Mesangial cell (primary cell): ENCODE data around the gene CMTM2. TPM values are rescaled to one million over a fixed set of nuclear protein-coding genes. Genes with fewer than 3 reads are reported as not detected.

Experiments
- total RNA-seq: library from RNA; depleted of rRNA; stranded (reverse); fragments of >200 nt; gene quantifications from 2 replicates; pipeline ENCODE4 v1.2.3, GENCODE V29; 2015

The CMTM2 gene
- 0.13 and 1.3 TPM in 2 replicates for total RNA-seq

GRCh38 chr16:66578651-66579531 is at the start of gene CMTM2:
CMTM2 (plus strand) TSS chr16:66579463; CDS start chr16:66579608, 145 bp downstream.

GRCh38 chr16:66549284-66550131 is 29.8 kb upstream of the CMTM2 start, which contains the start of gene TK2:
TK2 (minus strand) TSS chr16:66550122; CDS start chr16:66550061, 61 bp downstream.

GRCh38 chr16:66552286-66553177 is 26.7 kb upstream of the CMTM2 start, which contains the start of gene CKLF:
CKLF (plus strand) TSS chr16:66552576; CDS start chr16:66552716, 140 bp downstream.

GRCh38 chr16:66566051-66566901 is 13.0 kb upstream of the CMTM2 start, which contains the start of gene CMTM1:
CMTM1 (plus strand) TSS chr16:66566439; CDS start chr16:66566514, 75 bp downstream.

GRCh38 chr16:66604376-66605176 is 25.3 kb downstream of the CMTM2 start, which contains the start of gene CMTM3:
CMTM3 (plus strand) TSS chr16:66604704; CDS start chr16:66604806, 102 bp downstream.

Other genes starting within 250 kb of the CMTM2 start
- 0.33 TPM in 1 of 2 replicates, not detected in the other for gene CDH5, start 212.8 kb upstream of the CMTM2 start, total RNA-seq
- 0.81 and 4.3 TPM in 2 replicates for gene BEAN1, start 152.2 kb upstream of the CMTM2 start, total RNA-seq
- 9.8 and 25.6 TPM in 2 replicates for gene TK2, start 29.3 kb upstream of the CMTM2 start, total RNA-seq
- 59.6 and 76.6 TPM in 2 replicates for gene CKLF, start 26.9 kb upstream of the CMTM2 start, total RNA-seq
- gene CMTM1, start 13.0 kb upstream of the CMTM2 start, total RNA-seq = 0.89 and 2.0 TPM in 2 replicates
- 98.7 and 157 TPM in 2 replicates for gene CMTM3, start 25.2 kb downstream of the CMTM2 start, total RNA-seq
- gene CMTM4, start 117.3 kb downstream of the CMTM2 start, total RNA-seq = 17.3 and 46.8 TPM in 2 replicates
- 53.8 and 54.1 TPM in 2 replicates for gene DYNC1LI2, start 172.1 kb downstream of the CMTM2 start, total RNA-seq
- gene TERB1, start 222.1 kb downstream of the CMTM2 start, total RNA-seq = not detected in 2 replicates